AG04450 (cell line): ENCODE measurements around the gene PTPRR. TPM values are rescaled to one million over a fixed set of nuclear protein-coding genes. Genes with fewer than 3 reads are reported as not detected.

Source experiments
- CTCF ChIA-PET: fragments of 300-600, 350-600 bp; formaldehyde crosslinking; extraction: SDS; loops from one replicate; lab custom pipeline; 2022; ENCODE audit warnings: antibody characterized with exemption, inconsistent platforms; lab: Charles Lee
- POLR2A ChIA-PET: fragments of 350-600 bp; formaldehyde crosslinking; extraction: SDS; loops from one replicate; lab custom pipeline; 2021; ENCODE audit warnings: antibody characterized with exemption, inconsistent platforms; lab: Yijun Ruan, JAX
- DNase-seq: peaks from one replicate; pipeline ENCODE4 v3.0.0-alpha.2; 2011; ENCODE audit warnings: low read depth, low spot score
- H3K27ac ChIP-seq: one replicate; pipeline ENCODE4 v1.5.1; 2012; ENCODE audit warnings: low read depth, low read length, control low read depth
- H3K27me3 ChIP-seq: one replicate; pipeline ENCODE4 v1.6.0; 2012; ENCODE audit warnings: low read length; ENCODE audit not compliant: control insufficient read depth, insufficient read depth
- H3K4me3 ChIP-seq: 2 replicates; pipeline ENCODE4 v1.5.1; 2011; ENCODE audit warnings: mild to moderate bottlenecking, low read depth, low read length, control low read depth
- H3K9me3 ChIP-seq: 2 replicates; pipeline ENCODE4 v1.5.1; 2012; ENCODE audit warnings: low read length; ENCODE audit not compliant: control insufficient read depth, insufficient read depth
- CTCF ChIP-seq: IDR thresholded peaks from 2 replicates; pipeline ENCODE4 v1.5.1; 2011; ENCODE audit warnings: low read depth, low read length, control low read depth, inconsistent platforms
- polyA plus RNA-seq: library from polyadenylated mRNA; depleted of rRNA; stranded (reverse); fragments of >200 nt; gene quantifications from 2 replicates; pipeline ENCODE4 v1.2.3, GENCODE V29; 2011

The PTPRR gene
- polyA plus RNA-seq, 1 experiment, result 0.07 TPM

- no peak for TF ChIP-seq CTCF
- no peaks in the 10 kb centered on the region for H3K27me3 ChIP-seq
- no peak overlapping the region for H3K27ac ChIP-seq
- CTCF ChIA-PET, result interaction anchor here (1.6 kb wide), 1 partner anchor 12 kb away, joined by 3 read pairs; no protein-coding TSS in a partner anchor
- no peak overlapping the region for H3K4me3 ChIP-seq
- DNase-seq, result no peak
- POLR2A ChIA-PET, result no interaction called here
- no peaks in the 10 kb centered on the region for H3K9me3 ChIP-seq
These were observed 249.6 kb downstream of the PTPRR start for GRCh38 chr12:70670948-70671347.

- DNase-seq, result no peak
- ChIA-PET POLR2A (no interaction called here), CTCF (no interaction called here)
- no peak for TF ChIP-seq CTCF
- Histone ChIP-seq H3K27me3 (no peaks in the 10 kb centered on the region), H3K27ac (no peak overlapping the region), H3K9me3 (no peaks in the 10 kb centered on the region), H3K4me3 (no peak overlapping the region)
These were observed 253.3 kb downstream of the PTPRR start for GRCh38 chr12:70667253-70667652.

- no peak for DNase-seq
- H3K27ac ChIP-seq, result no peak overlapping the region
- no peaks in the 10 kb centered on the region for H3K27me3 ChIP-seq
- POLR2A ChIA-PET, result no interaction called here
- no peak for TF ChIP-seq CTCF
- no peak overlapping the region for H3K4me3 ChIP-seq
- CTCF ChIA-PET, result no interaction called here
- no peaks in the 10 kb centered on the region for H3K9me3 ChIP-seq
These were observed 254.2 kb downstream of the PTPRR start for GRCh38 chr12:70666364-70666763.

- POLR2A ChIA-PET, result no interaction called here
- no peak for DNase-seq
- H3K27ac ChIP-seq, result no peak overlapping the region
- CTCF ChIA-PET, result interaction anchor here (0.8 kb wide), 1 partner anchor 70 kb away, joined by 3 read pairs; no protein-coding TSS in a partner anchor
- no peaks in the 10 kb centered on the region for H3K27me3 ChIP-seq
- H3K9me3 ChIP-seq, result no peaks in the 10 kb centered on the region
- TF ChIP-seq CTCF, result no peak
- H3K4me3 ChIP-seq, result no peak overlapping the region
These were observed 256.1 kb downstream of the PTPRR start for GRCh38 chr12:70664465-70664881.

GRCh38 chr12:70663838-70664237 is 256.7 kb downstream of the PTPRR start:
- CTCF ChIA-PET, result no interaction called here
- TF ChIP-seq CTCF, result no peak
- no peak overlapping the region for H3K4me3 ChIP-seq
- H3K9me3 ChIP-seq, result no peaks in the 10 kb centered on the region
- no peak overlapping the region for H3K27ac ChIP-seq
- POLR2A ChIA-PET, result no interaction called here
- H3K27me3 ChIP-seq, result no peaks in the 10 kb centered on the region
- no peak for DNase-seq
